Left renal cortex interstitium (tissue), 4 donors: ENCODE results near the gene SEC24D. TPM values are rescaled to one million over a fixed set of nuclear protein-coding genes. Genes with fewer than 3 reads are reported as not detected.

ENCODE experiments used
- DNase-seq, 4 donors: peaks; one replicate each; pipeline ENCODE4 v3.0.0-alpha.2; 2013; ENCODE audit warnings: low read depth in 4 of 4, low spot score in 2 of 4, missing footprints in 1 of 4
- polyA plus RNA-seq, 4 donors: library from polyadenylated mRNA; unstranded; fragments of 120-200 nt; gene quantifications; one replicate each; pipeline ENCODE4 v1.2.1, GENCODE V29; 2013; ENCODE audit not compliant: insufficient read length in 4 of 4

SEC24D gene
- polyA plus RNA-seq, 4 donors = 33.5 to 45.0 (median 38.4) TPM

- no peak for DNase-seq
These were observed 80.3 kb downstream of the SEC24D start for GRCh38 chr4:118755438-118756226.

GRCh38 chr4:118754890-118755289, 81.0 kb downstream of the SEC24D start:
- no peak for DNase-seq

GRCh38 chr4:118753685-118754084, 82.2 kb downstream of the SEC24D start:
- no peak for DNase-seq

GRCh38 chr4:118753096-118753495, 82.8 kb downstream of the SEC24D start:
- DNase-seq = no peak

GRCh38 chr4:118752551-118752950, 83.4 kb downstream of the SEC24D start:
- DNase-seq = no peak

- DNase-seq = no peak
These were observed 84.2 kb downstream of the SEC24D start for GRCh38 chr4:118751629-118752323.

GRCh38 chr4:118749347-118749988, 86.5 kb downstream of the SEC24D start:
- no peak for DNase-seq

GRCh38 chr4:118746251-118746919, 89.5 kb downstream of the SEC24D start:
- no peak for DNase-seq

GRCh38 chr4:118745357-118745756, 90.6 kb downstream of the SEC24D start:
- no peak for DNase-seq

- DNase-seq = no peak
These were observed 92.1 kb downstream of the SEC24D start for GRCh38 chr4:118743867-118744266.

GRCh38 chr4:118742050-118742449, 93.9 kb downstream of the SEC24D start:
- DNase-seq = no peak

- DNase-seq = no peak
These were observed 94.5 kb downstream of the SEC24D start for GRCh38 chr4:118741301-118741855.

GRCh38 chr4:118740869-118741268, 95.1 kb downstream of the SEC24D start:
- DNase-seq = no peak

GRCh38 chr4:118739022-118739713, 96.8 kb downstream of the SEC24D start:
- DNase-seq = no peak

GRCh38 chr4:118738090-118738489, 97.8 kb downstream of the SEC24D start:
- no peak for DNase-seq

GRCh38 chr4:118736900-118737299, 99.0 kb downstream of the SEC24D start:
- DNase-seq = no peak

- no peak for DNase-seq
These were observed 101.3 kb downstream of the SEC24D start for GRCh38 chr4:118734491-118735205.

- no peak for DNase-seq
These were observed 103.2 kb downstream of the SEC24D start for GRCh38 chr4:118732591-118733330.

- no peak for DNase-seq
These were observed 105.2 kb downstream of the SEC24D start for GRCh38 chr4:118730683-118731082.
